SW480 (cell line): ENCODE results near the gene MROH2A.

Experiments used
- DNase-seq: peaks from one replicate; pipeline ENCODE4 v3.0.0-alpha.2; 2016; ENCODE audit warnings: low spot score

The MROH2A gene

DNA sequence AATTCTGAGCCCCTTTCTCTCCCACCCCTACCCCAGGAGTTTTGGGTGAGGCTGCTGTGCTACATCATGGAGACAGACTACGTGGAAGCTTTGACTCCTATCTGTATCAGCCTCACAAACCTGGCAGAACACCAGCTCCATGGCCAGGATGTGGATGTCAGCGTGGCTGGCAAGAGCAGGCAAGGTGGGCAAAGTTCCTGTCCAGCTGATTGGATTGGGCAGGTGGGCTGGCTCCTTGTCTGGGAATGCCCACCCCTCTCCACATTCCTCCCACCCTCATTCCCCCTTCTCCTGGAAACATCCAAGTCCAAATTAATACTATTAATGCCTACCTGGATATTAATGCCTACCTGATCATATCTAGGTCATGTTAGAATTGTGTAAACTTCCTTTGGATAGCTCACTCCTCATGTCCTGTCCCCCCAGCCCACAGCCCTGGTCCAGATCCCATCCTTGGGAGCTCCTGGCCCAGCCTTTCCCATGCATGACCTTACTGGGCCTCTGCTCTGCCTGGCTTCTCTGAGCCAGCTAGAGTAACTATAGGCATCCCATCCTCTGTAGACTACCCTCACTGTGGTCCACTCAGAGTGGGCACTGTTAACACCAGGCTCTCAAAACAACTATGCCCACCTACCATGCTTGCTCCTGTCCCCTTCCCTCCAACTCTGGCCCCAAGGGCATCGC, 24.1 kb downstream of the MROH2A start:
- no peak for DNase-seq

DNA sequence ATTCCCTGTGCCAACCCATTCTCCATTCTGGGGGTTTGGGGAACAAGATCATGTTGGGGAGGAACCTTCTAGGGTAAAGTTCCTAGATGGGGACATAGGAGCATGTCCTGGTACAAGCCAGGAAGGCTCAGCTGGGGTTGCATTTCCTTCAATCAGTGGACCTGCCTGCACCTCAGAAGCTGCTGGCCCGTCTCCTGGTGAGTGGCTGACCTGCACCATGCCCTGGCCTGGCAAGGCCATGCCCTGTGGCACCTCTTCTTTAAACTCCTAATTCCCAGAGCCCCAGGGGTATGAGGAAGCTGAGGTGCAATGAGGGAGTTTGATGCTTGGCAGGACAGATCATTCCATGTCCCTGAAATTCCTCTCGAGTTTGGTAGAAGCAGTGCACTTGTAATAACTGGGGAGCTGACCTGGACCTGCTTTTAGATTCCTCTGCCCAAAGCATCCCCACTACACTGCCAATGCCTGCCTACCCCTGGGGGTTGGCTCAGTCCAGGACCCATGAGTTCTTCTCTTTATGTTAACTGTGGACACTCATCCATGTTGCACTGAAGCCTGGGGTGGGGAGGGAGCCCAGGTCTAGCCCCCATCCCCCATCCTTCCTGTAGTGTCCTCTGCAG, 25.3 kb downstream of the MROH2A start:
- no peak for DNase-seq

DNA sequence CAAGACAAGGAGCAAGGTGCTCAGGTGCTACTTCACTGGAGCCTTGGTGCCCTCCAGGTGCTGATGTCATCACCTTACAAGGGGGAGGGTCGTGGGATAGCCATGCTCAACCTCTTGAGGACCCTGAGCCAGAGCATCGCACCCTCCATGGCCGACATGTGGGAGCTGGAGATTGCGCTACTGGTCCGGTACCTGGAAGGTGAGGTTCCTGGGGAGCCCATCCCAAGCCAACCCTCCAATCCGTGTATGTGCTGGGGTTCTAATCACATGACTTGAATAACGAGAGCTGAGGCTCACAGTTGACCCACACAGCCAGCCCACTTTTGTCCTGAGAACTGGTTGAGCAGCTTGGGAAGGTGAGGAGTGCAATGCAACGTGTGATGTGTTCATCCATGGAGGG, 25.9 kb downstream of the MROH2A start:
- DNase-seq: no peak

DNA sequence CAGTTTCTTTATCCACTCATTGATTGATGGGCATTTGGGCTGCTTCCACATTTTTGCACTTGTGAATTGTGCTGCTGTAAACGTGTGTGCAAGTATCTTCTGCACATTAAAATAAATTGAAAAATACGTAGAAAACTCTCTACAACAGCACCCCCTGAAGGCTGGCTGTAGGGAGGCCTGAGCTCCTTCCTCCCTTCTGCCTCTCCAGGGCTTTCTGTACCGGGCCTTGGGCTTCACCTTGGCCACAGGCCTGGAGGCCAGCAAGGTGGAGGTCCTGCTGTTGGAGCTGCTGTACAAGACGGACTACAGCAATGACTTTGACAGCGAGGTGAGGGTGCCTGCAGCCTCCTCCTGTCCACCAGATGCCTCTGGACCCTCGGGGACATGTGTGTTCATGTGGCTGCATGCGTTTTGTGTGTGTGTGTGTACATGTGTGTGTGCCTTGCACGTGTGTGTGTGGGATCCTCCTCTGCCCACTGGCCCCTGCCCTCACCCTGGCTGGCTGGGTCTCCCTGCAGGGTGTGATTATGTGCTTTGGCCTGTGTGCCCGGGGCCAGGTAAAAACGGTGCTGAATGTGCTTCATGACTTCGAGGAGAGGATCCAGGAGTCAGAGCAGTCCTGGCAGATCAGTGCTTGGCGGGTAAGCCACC, 29.2 kb downstream of the MROH2A start:
- DNase-seq: no peak

DNA sequence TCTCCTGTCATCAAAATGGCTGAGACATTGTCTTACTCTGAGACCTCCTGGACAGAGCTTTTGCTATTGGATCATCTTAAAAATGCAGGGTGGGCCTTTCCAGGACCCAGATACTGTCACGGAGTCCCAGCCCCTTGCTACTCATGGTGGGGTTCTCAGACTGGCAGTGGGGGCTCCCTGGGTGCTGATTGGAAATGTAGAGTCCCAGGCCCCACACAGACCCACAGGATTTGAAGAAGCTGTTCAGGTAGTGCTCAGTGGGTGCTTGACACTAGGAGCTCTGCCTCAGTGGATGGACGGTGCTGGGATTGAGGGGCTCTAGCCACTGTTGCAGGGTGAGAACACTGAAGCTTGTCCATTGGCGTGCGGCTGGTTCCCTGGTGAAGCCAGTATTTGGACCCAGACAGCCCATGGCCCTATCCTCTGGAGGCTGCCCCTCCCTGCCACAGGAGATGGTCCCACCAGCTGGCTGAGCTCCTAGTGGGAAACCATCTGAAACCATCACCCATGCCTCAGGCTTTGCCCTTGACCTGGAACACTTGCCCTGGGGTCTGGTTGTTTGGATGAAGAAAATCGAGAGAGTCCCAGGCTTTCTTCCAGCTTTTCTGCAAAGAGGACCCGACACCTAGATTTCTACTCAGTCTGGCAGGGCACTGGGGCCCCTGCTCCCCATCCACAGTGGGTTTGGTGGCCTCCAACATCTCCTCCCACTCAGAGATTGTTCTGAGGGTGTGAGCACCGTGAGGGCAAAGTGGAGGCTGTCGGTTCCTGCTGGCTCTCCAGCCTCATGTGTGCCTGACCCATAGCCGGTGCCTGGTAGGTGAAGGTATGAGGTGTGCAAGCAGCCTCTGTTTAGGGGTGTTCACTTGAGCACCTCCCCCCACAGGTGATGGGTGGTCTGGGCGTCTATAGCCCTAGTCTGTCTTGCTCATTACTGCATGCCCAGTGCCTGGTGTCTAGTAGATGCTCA, 30.1 kb downstream of the MROH2A start:
- no peak for DNase-seq

DNA sequence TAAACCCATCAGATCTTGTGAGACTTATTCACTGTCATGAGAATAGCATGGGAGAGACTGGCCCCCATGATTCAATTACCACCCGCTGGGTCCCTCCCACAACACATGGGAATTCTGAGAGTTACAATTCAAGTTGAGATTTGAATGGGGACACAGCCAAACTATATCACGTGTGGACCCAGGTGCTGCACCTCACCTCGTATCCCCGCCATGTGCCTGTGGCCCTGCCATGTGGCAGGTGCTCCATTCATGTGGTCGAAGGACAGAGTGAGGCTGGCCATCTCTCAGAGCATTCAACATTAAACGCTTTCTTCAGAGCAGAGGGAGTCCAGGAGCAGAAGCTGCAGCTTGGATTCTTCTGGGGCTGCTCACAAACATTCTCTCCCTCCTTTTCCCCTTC, 32.3 kb downstream of the MROH2A start:
- DNase-seq: no peak

DNA sequence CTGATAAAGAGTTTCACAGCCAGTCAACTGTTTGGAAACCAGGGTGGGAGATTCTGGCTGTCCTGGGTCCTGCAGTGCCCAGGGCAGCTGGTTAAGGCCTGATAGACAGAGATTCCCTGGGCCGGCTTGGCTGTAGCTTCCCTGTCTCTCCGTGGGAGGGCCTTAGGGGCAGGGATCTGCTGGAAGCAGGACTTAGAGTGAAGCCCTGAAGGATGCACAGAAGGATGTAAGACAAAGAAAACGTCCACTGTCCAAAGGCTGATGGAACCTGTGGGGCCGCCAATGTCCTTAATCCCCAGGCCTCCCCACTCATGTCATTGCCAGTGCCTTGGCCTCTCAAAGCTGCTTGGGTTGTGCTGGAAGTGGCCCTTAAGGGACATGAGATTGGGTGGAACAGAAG, 33.0 kb downstream of the MROH2A start:
- DNase-seq: no peak

DNA sequence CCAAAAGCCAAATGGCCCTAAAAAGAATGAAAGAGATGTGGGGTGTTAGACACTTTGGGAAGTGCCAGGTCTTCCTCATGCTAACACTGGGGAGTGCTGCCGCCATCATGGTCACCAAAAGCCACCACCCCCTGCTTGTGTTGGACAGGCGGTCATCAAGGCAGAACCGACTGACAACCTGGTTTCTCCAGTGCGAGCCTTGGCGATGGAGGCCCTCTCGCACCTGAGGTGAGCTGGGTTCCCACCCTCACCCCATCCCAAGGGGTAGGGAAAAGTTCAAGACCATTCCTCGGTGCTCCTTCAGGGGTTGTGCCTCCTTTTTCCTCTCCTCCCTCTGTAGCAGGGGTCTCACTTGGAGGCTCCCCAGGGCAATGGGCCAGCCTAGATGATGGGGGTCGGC, 33.6 kb downstream of the MROH2A start:
- DNase-seq: no peak

DNA sequence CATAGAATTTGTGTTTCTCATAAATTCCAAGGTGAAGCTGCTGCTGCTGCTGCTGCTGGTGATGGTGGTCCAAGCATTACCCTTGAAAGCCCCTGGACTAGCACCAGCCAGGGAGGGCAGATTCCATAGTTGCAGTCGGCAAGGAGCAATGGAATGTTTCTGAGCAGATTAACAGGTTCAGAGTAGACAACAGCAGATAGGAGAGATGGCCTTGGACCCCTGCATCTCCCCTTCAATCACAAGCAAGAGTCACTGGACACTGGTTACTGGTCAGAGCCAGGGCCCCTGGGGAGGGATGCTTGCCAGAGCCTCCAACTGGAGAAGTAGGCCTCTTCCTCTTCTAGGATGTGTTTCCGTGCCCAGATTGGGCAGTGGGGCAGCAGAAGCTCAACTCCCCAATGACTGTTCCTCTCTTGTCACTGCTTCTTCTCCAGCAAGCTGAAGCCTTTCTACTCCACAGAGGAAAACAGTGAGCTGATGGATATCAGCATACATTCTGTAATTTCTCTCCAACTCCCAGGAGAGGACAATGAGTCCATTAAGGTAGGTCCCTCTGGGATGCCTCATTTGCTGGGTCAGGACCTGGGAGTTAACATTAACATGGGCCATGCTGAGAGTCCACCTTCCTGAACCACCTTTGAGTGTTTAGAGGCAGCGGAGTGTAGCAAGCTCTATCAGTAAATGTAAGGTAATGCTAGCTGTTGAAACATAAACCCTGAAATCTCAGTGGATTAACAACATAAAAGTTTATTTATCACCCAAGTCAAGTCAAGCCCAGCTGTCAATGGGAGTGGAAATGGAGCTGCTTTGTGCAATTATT, 35.3 kb downstream of the MROH2A start:
- no peak for DNase-seq

DNA sequence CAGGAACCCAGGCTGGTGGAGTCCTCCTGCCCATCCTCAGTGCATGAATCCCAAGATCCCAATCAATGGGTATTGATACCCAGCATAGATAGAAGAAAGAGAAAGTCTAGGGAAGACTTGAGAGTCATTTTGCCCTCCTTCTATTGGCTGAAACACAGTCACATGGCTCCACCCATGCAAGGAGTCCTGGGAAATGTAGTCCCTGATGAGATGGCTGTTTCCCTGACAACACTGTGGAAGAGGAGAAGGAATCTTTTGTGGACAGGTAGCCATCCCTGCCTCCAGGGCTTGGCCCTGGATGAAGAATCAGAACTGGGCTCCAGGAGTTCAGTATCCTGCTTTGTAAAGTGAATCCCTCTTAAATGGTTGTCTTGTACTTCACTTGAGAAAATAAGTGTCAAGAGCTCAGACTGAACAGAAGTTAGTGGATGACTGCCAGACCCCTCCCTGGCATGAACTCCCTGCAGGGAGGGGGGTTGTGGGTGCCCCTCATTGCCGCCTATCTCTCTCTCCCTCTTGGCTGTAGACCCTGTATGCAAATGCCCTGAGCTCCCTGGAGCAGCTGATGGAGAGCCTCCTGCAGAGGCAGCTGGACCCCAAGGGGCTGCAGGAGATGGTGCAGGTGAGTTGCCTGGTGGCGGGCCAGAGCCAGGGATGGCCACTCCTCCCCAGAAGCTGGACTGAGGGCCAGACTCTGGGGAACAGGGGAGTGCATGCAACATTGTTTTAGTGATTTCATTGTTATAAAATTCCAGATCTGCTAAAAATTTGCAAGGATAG, 36.1 kb downstream of the MROH2A start:
- DNase-seq: peak; percentile 20

DNA sequence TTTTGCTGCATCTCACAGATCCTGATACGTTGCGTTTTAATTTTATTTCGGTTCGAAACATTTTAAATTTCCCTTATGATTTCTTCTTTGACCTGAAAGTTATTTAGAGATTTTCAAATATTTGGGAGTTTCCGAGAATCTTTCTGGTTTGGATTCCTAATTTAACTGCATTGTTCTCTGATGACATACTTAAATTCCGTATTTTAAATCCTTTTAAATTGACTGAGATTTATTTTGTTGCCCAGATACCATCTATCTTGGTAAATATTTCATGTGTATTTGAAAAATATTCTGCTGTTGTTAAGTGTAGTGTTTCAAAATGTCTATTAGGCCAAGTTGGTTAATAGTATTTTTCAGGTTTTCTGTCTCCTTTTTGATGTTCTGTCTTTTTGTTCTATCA, 37.7 kb downstream of the MROH2A start:
- no peak for DNase-seq

DNA sequence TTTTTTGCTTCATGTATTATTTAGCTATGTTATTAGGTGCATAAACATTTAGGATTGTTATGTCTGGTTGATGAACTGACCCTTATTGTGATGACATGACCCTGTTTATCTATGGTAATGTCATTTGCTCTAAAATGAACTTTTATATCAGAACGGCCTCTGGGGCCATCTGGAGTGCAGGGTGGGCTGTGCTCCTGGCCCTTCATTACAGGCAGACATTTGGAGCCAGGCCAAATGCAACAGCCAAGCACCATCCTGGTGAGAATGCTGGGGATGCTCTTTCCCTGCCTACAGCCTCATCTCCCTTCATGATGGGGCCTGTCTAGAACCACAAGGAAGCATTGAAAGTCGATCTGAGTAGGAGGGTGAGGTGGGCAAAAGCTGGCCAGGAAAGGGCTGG, 38.2 kb downstream of the MROH2A start:
- DNase-seq: no peak

DNA sequence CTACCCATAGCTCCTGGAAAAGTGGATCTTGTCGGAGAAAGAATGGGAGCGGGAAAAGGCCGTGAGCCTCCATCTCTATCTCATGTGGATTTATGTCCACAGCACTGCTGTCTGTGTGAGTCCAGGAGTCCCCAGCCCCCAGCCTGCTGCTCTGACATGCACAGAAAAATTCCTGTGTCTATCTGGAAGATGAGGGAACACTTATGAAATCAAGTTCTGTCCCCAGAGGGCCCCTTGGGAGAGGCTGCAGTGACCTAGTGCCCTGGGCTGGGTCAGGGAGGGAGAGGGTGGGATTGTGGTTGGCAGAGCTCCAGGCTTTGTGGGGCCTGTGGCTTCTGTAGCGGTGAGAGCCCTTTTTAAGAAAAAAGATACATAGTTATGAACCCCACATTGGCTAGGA, 38.6 kb downstream of the MROH2A start:
- DNase-seq: no peak

DNA sequence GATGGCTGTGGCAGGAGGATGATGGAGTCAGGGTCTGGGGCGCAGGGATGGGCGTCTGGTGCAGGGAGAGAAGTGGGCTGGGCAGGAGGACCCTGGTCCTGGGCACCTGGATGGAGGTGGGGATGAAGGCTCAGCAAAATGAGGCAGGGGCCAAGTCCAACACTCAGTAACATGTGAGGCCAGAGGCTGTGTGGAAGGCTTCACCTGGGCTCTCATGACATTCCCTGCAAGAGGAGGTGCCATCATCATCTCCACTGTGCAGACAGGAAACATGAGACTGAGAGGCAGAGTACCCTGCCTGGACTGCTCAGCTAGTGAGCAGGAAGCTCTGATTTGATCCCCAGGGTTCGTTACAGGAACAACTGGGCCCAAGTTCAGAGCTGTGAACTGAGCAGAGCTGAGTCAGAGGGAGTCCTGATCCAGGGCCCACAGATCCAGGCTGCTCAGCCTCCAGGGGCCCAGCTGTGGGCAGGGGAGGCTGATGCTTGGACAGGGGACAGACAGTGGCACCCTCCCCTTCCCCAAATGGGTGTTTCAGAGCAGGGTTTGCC, 39.3 kb downstream of the MROH2A start:
- DNase-seq: no peak

DNA sequence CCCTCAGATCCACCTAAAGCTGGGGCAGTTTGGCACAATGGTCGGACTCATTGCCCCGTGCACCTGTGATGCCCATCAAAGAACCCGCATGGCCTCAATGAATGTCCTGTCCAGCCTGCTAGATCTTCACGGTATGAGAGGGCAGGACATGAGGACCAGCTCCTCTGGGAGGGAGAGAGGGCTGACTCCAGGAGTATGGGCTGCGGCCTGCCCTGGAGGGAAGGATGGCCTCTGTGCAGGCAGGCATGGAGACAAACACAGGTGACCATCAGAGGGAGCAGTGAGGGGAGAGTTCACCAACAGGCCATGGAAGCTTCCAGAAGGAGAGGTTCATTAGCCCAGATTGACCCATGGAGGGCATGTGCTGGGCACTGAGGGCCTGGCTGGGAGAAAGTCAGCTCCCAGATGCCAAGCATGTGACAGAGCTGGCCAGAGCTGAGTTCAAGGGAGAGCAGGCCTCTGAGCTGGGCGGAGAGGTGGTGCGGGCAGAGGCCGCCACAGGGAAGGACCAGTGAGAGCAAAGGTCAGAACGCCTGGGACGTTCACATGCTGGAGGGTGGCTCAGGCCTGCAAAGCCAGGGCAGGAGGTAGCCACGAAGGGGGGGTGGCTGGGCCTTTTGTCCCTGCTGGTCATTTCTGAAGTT, 40.0 kb downstream of the MROH2A start:
- DNase-seq: no peak

DNA sequence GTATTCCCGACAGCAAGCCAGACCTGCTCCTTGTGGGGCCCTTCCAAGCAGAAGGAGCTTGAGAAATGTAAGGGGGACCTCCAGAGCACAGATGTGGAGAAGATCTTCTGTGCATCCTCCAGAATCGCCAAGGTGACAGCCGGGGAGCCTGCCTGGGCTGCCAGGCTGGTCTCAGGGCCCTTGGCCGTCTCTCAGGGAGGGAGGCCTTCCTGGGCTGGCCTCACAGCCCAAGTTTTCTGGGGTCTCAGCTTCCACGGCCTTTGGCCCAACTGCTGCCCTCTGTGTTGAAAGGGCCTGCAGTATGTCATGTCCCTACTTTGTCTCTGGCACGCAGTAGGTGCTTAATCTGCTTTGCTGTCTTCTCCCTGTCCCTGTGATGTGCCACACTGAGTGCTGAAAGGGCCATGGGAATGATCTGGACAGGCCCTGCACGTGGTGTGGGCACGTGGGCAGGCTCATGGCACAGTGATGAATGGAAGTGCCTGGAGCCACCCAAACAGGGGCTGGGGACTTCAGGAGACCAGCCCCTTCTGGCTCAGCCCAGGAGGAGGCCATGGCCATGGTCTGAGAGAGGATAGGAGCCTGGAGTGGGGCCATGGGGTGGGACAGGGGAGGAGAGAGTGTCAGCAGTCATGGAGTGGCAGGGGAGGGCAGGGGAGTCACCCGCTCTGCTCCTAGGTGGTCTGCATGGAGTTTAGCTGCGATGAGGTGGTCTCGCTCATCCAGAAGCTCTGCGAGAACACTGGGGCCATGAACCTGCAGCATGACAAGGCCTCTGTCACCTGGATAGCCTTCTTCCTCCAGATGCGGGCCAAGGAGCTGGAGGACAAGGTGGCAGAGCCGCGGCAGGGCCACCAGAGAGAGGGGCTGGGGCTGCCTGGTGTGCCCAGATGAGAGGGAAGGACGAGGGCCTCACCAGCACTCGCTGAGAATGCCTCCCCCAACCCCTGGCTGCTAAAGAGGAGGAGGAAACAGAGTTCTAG, 40.8 kb downstream of the MROH2A start:
- no peak for DNase-seq

DNA sequence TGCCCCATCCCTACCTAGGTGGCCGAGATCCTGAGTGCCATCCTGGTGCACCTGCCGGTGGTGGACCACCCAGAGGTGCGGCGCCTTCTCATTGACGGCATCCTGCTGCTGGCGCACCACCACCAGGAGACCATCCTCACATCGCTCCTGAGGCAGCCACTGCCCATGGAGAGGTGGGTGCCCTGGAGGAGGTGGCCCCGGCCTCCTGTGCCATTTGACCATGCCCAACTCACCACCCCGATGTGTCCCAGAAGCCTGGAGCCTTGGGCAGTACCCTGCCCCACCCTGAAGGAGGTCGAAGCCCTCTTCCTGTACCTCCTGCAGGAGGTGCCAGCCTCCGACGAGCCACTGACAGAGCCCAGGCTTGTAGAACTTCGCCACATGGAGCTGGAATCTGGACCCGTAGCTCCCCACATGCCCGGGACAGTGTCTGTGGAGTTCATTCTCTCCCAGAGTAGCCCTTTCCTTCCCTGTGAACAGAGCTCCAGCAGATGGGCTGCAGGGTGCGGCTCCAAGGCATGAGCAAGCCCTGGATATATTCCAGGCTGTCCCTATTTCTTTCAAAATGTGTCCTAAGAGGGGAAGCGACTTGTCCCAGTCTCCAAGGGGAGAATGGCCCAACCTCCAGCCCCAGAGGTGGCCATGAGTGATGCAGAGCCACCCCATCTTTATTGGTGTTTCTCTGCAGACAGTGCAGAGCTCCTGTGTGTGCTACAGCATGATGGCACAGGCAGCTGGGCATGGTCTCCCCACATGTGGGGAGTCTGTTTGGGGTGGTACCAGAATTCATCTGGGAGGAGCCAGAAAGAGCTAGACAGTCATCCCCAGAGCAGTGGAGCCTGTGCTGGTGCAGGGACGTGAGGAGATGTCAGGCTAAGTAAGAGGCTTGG, 42.0 kb downstream of the MROH2A start:
- no peak for DNase-seq

DNA sequence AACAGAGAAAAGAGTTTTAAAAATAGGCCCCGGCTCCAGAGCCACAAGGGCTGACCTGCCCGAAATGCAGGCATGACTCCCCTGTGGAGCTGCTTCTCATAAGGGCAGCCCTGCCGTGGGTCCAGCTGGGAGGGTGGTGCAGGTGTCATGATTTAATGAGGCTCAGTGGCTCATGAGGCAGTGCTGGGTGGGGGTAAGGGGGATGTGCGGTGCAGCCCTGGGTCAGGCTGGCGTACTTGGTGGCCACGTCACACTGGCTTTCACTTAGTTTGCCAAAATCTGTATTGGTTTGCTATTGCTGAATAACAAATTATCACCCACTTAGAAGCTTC, 42.6 kb downstream of the MROH2A start:
- no peak for DNase-seq
